ENCODE data around the gene PHF13. TPM values are rescaled to one million over a fixed set of nuclear protein-coding genes. Genes with fewer than 3 reads are reported as not detected.

PHF13 gene
- total and polyA plus RNA-seq, 10 of the 15 experiments (the other 5 are each of a cell fraction or from before 2014, with no cell fraction given), result 0.87 to 15.4 (median 5.1) TPM

- TF ChIP-seq E2F4 (IDR thresholded peaks at IDR 0.05; ENCODE audit: low read depth, low read length), result 0 out of 2 replicates have a peak, but pooled peaks have one; percentile 21
- peak; percentile 57; the same call in 1 of the 2 replicates for TF ChIP-seq YY1 (IDR thresholded peaks at IDR 0.05; ENCODE audit: low read depth, low read length)
- peak; percentile 73; the same call in 1 of the 2 replicates for TF ChIP-seq TCF12 (IDR thresholded peaks at IDR 0.05; ENCODE audit: low read depth, low read length)
- 0 out of 2 replicates have a peak, but pooled peaks have one; percentile 19 for TF ChIP-seq GATAD2B (conservative IDR thresholded peaks at IDR 0.05; ENCODE audit: low read depth)
- no peak for TF ChIP-seq NFIC (IDR thresholded peaks at IDR 0.05; ENCODE audit: low read depth, low read length)
- 0 out of 2 replicates have a peak, but pooled peaks have one; percentile 39 for TF ChIP-seq GABPA (IDR thresholded peaks at IDR 0.05; ENCODE audit: low read depth)
- no peak for TF ChIP-seq NR2F1 (conservative IDR thresholded peaks at IDR 0.05)
- peak; percentile 58; the same call in 1 of the 2 replicates for TF ChIP-seq RB1 (IDR thresholded peaks at IDR 0.05; ENCODE audit: borderline replicate concordance)
- TF ChIP-seq MXI1 (IDR thresholded peaks at IDR 0.05; ENCODE audit: low read depth, low read length), result peak; percentile 32
- peak; percentile 85 for TF ChIP-seq SREBF1 (IDR thresholded peaks at IDR 0.05; ENCODE audit: low read length)
- TF ChIP-seq BHLHE40 (IDR thresholded peaks at IDR 0.05; ENCODE audit: borderline replicate concordance in 1 of 2, low read depth in 2 of 2, low read length in 1 of 2), result peak; percentile 59 to 63; a peak in 3 of 4 replicates
- 0 out of 2 replicates have a peak, but pooled peaks have one; percentile 26 for TF ChIP-seq SMARCA5 (IDR thresholded peaks at IDR 0.05)
- TF ChIP-seq DPF2 (IDR thresholded peaks at IDR 0.05), result 0 out of 2 replicates have a peak, but pooled peaks have one; percentile 21
- TF ChIP-seq NR2C1 (IDR thresholded peaks at IDR 0.05), result peak; percentile 78
- TF ChIP-seq TARDBP (IDR thresholded peaks at IDR 0.05; ENCODE audit: borderline replicate concordance), result peak; percentile 81; the same call in 1 of the 2 replicates
- TF ChIP-seq WRNIP1 (IDR thresholded peaks at IDR 0.05; ENCODE audit: borderline replicate concordance, low read depth, low read length), result no peak
- TF ChIP-seq SUPT20H (IDR thresholded peaks at IDR 0.05; ENCODE audit: borderline replicate concordance, control insufficient read depth, low read depth, low read length), result no peak
- TF ChIP-seq STAT1 (conservative IDR thresholded peaks at IDR 0.05), result no peak
- TF ChIP-seq SMC3 (IDR thresholded peaks at IDR 0.05; ENCODE audit: borderline replicate concordance, low read length), result no peak
- no peak for TF ChIP-seq MTA2 (IDR thresholded peaks at IDR 0.05; ENCODE audit: low read depth)
- peak; percentile 33 for TF ChIP-seq RUNX3 (IDR thresholded peaks at IDR 0.05; ENCODE audit: low read length)
- TF ChIP-seq SIN3A (IDR thresholded peaks at IDR 0.05; ENCODE audit: low read depth, low read length), result peak; percentile 23; the same call in 1 of the 2 replicates
- TF ChIP-seq, protein P1, sequence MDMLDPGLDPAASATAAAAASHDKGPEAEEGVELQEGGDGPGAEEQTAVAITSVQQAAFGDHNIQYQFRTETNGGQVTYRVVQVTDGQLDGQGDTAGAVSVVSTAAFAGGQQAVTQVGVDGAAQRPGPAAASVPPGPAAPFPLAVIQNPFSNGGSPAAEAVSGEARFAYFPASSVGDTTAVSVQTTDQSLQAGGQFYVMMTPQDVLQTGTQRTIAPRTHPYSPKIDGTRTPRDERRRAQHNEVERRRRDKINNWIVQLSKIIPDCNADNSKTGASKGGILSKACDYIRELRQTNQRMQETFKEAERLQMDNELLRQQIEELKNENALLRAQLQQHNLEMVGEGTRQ (IDR thresholded peaks at IDR 0.05; ENCODE audit: borderline replicate concordance, low read depth, low read length), result no peak
- no peak for TF ChIP-seq LARP7 (IDR thresholded peaks at IDR 0.05)
- peak; percentile 69 for TF ChIP-seq NKRF (conservative IDR thresholded peaks at IDR 0.05)
- TF ChIP-seq HCFC1 (IDR thresholded peaks at IDR 0.05; ENCODE audit: low read length), result peak; percentile 98
- peak; percentile 10; the same call in 1 of the 2 replicates for TF ChIP-seq PKNOX1 (IDR thresholded peaks at IDR 0.05)
- peak; percentile 96 for TF ChIP-seq SIX5 (IDR thresholded peaks at IDR 0.05; ENCODE audit: low read depth, low read length, severe bottlenecking)
Measured at GRCh38 chr1:6613361-6614018, at the start of gene PHF13 (continued).
